ENCODE results near the gene SLC26A2. TPM values are rescaled to one million over a fixed set of nuclear protein-coding genes. Genes with fewer than 3 reads are reported as not detected.

The SLC26A2 gene
- total RNA-seq, 4 donors from 2014 or later: 3.0 to 9.9 (median 6.9) TPM

DNA sequence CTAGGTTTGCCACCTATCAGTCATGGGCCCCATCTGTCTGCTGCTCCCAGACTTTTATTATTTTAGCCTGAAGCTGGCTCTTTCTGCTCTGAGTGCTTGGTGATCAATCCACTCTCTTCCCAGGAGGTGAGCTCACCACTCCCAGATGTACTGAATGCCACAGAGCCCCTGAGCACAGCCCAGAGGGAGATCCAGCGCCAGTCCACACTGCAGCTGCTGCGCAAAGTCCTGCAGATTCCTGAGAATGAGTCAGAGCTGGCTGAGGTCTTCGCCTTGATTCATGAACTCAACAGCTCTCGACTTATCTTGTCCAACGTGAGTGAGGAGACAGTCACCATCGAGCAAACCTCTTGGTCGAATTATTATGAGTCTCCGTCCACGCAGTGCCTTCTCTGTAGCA lies 76.0 kb downstream of the SLC26A2 start:
- Histone ChIP-seq H3K4me3 (no peak overlapping the region), H3K4me1 (peaks cover 15 to 19% of the 10 kb centered on the region in 2 donors), H3K27me3 (no peaks in the 10 kb centered on the region), H3K36me3 (peaks cover 0 to 74% of the 10 kb centered on the region in 2 donors), H3K27ac (peak overlapping the region; percentile 50 to 74 (median 63)), H3K9me3 (no peaks in the 10 kb centered on the region)
- DNase-seq (peak; percentile 54 to 84), ATAC-seq (peak; percentile 97 to 100)
- intact Hi-C loops (cut with DNase I; ENCODE audit: low total_unique reads) (no loop called here), in situ Hi-C loops (cut with MboI; ENCODE audit: low sequenced_read_pairs in 4 of 4) (loop anchor here in 1 of 4 donors (25.0 kb wide), 1 partner anchor 176 kb away; no protein-coding TSS in a partner anchor)
- TF ChIP-seq, protein P1, sequence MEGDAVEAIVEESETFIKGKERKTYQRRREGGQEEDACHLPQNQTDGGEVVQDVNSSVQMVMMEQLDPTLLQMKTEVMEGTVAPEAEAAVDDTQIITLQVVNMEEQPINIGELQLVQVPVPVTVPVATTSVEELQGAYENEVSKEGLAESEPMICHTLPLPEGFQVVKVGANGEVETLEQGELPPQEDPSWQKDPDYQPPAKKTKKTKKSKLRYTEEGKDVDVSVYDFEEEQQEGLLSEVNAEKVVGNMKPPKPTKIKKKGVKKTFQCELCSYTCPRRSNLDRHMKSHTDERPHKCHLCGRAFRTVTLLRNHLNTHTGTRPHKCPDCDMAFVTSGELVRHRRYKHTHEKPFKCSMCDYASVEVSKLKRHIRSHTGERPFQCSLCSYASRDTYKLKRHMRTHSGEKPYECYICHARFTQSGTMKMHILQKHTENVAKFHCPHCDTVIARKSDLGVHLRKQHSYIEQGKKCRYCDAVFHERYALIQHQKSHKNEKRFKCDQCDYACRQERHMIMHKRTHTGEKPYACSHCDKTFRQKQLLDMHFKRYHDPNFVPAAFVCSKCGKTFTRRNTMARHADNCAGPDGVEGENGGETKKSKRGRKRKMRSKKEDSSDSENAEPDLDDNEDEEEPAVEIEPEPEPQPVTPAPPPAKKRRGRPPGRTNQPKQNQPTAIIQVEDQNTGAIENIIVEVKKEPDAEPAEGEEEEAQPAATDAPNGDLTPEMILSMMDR (IDR thresholded peaks at IDR 0.05 in 4 of 5, conservative IDR thresholded peaks at IDR 0.05 in 1 of 5): no peak
- no peak for TF ChIP-seq POLR2A (IDR thresholded peaks at IDR 0.05)

Other genes starting within 250 kb of the SLC26A2 start
- gene PPARGC1B, start 230.4 kb upstream of the SLC26A2 start, total RNA-seq: 1 to 10 TPM; 3.9 to 6.8 (median 4.8) TPM
- not detected for gene PDE6A, start 16.0 kb upstream of the SLC26A2 start, total RNA-seq
- 1 to 10 TPM in 3 of 4 donors, under 1 TPM in 1; 0.62 to 3.0 (median 2.3) TPM for gene TIGD6, start 39.9 kb downstream of the SLC26A2 start, total RNA-seq
- gene HMGXB3, start 40.0 kb downstream of the SLC26A2 start, total RNA-seq: 10 to 100 TPM; 19.7 to 27.0 (median 23.9) TPM
- gene CSF1R, start 125.8 kb downstream of the SLC26A2 start, total RNA-seq: 10 to 100 TPM in 2 of 4 donors, 1 to 10 TPM in 2; 7.5 to 17.0 (median 9.8) TPM
- 10 to 100 TPM; 27.9 to 58.4 (median 52.5) TPM for gene PDGFRB, start 195.1 kb downstream of the SLC26A2 start, total RNA-seq
- gene CDX1, start 206.0 kb downstream of the SLC26A2 start, total RNA-seq: 1 to 10 TPM in 1 of 4 donors, not detected in 3; 1.5 TPM
- under 1 TPM in 1 of 4 donors, not detected in 3; 0.07 TPM for gene SLC6A7, start 229.3 kb downstream of the SLC26A2 start, total RNA-seq